Erythroblast (primary cell): ENCODE data around the gene HCCS.

Experiments used
- GATA1 ChIP-seq: IDR thresholded peaks from 2 replicates; pipeline ENCODE4 v1.6.1; 2011; ENCODE audit warnings: low read depth, mild to moderate bottlenecking, control low read depth, low read length, moderate library complexity
- POLR2A ChIP-seq: IDR thresholded peaks from 2 replicates; pipeline ENCODE4 v1.6.1; 2011; ENCODE audit warnings: mild to moderate bottlenecking, low read length

DNA sequence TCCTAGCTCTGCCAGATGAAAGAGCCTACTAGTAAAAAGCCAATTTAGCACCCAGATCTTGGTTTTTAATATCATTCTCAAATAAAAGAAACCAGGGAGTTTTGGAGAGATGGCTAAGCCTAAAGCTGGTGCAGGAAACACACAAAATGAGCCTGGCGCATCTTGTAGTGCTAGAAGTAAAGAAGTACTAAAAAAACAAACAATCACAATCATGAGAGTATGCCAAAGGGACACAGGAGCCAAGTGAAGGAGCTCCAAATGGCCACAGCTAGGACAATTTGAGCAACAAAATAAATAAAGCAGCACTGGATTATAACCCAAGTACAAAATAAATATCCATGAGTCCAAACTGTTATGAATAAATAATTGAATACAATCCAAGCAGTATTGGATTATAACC, 37.8 kb upstream of the HCCS start:
- no peak for TF ChIP-seq POLR2A
- TF ChIP-seq GATA1: no peak
